ENCODE results near the gene FER1L5. TPM values are rescaled to one million over a fixed set of nuclear protein-coding genes. Genes with fewer than 3 reads are reported as not detected.

Gene FER1L5
- total and polyA plus RNA-seq, 2 donors (not counting 1 experiment from before 2014, with no cell fraction given): not detected

DNA sequence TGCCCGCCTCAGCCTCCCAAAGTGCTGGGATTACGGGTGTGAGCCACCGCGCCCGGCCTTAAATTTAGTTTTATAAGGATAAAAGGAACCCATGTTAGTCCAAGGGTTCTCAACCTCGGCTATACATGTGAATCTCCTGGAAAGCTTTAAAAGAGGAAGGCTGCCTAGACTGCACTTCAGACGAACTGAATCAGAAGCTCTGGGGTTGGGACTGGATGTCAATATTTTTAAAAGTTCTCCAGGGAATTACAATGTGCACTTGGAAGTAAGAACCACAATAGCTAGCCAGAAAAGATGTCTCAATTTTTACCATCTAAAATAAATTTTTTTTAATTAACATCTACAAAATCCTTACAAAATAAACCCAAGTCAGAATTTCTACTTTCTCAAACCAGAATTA, 87.2 kb downstream of the FER1L5 start:
- no peaks in the 10 kb centered on the region for H3K79me2 ChIP-seq (ENCODE audit: control insufficient read depth, insufficient read depth, low read length)
- H4K20me1 ChIP-seq (ENCODE audit: control insufficient read depth, insufficient read depth, low read length, poor library complexity, severe bottlenecking): no peaks in the 10 kb centered on the region
- H3K36me3 ChIP-seq (replicated peaks in 1 of 2; ENCODE audit: control extremely low read depth in 1 of 2, control insufficient read depth in 1 of 2, extremely low read depth in 1 of 2, insufficient read depth in 2 of 2, low read length in 1 of 2): peaks cover 0 to 49% of the 10 kb centered on the region in 2 experiments
- no peak overlapping the region for H3K27ac Mint-ChIP-seq
- no peak for ATAC-seq (ENCODE audit: low read depth)
- TF ChIP-seq EZH2 (IDR thresholded peaks at IDR 0.05; ENCODE audit: borderline replicate concordance, insufficient read depth, low read depth, low read length, poor library complexity, severe bottlenecking) (no peak), CTCF (IDR thresholded peaks at IDR 0.05) (no peak)
- DNase-seq: no peak
- no peaks in the 10 kb centered on the region for H3K9me3 ChIP-seq (ENCODE audit: control extremely low read depth in 1 of 3, control insufficient read depth in 2 of 3, insufficient read depth in 1 of 3, low read length in 2 of 3)
- H3K27ac ChIP-seq (ENCODE audit: low read length in 2 of 2): no peak overlapping the region
- ChIA-PET CTCF (no interaction called here), POLR2A (no interaction called here)
- H3K4me3 Mint-ChIP-seq: no peak overlapping the region
- H3K27me3 ChIP-seq (replicated peaks in 1 of 4; ENCODE audit: control extremely low read depth in 1 of 4, control insufficient read depth in 3 of 4, insufficient read depth in 4 of 4, low read length in 3 of 4): no peaks in the 10 kb centered on the region
- H3K9ac ChIP-seq (ENCODE audit: low read length): no peak overlapping the region
- no peaks in the 10 kb centered on the region for H3K27me3 Mint-ChIP-seq
- H3K9me3 Mint-ChIP-seq (ENCODE audit: insufficient read depth): no peaks in the 10 kb centered on the region
- no peak overlapping the region for H3K4me2 ChIP-seq (replicated peaks; ENCODE audit: low read depth, low read length, poor library complexity, severe bottlenecking)
- H3K4me1 Mint-ChIP-seq: no peaks in the 10 kb centered on the region
- no peaks in the 10 kb centered on the region for H3K4me1 ChIP-seq (ENCODE audit: control insufficient read depth in 2 of 2, insufficient read depth in 2 of 2, low read length in 2 of 2)
- H3K4me3 ChIP-seq (ENCODE audit: control extremely low read depth in 1 of 5, extremely low read depth in 1 of 5, insufficient read depth in 1 of 5, low read depth in 2 of 5, low read length in 4 of 5): no peak overlapping the region
- intact Hi-C loops (cut with micrococcal nuclease): no loop called here
- H2AFZ ChIP-seq (ENCODE audit: insufficient read depth, low read depth, low read length, poor library complexity, severe bottlenecking): no peak overlapping the region
- WGBS (ENCODE audit: insufficient coverage): 100% methylated on average over 5 of the region's 7 CpGs

- Histone ChIP-seq H3K9ac (ENCODE audit: low read length) (no peak overlapping the region), H3K27me3 (replicated peaks in 1 of 4; ENCODE audit: control extremely low read depth in 1 of 4, control insufficient read depth in 3 of 4, insufficient read depth in 4 of 4, low read length in 3 of 4) (no peaks in the 10 kb centered on the region), H3K27ac (ENCODE audit: low read length in 2 of 2) (no peak overlapping the region), H3K36me3 (replicated peaks in 1 of 2; ENCODE audit: control extremely low read depth in 1 of 2, control insufficient read depth in 1 of 2, extremely low read depth in 1 of 2, insufficient read depth in 2 of 2, low read length in 1 of 2) (peaks cover 0 to 54% of the 10 kb centered on the region in 2 experiments), H3K4me3 (ENCODE audit: control extremely low read depth in 1 of 5, extremely low read depth in 1 of 5, insufficient read depth in 1 of 5, low read depth in 2 of 5, low read length in 4 of 5) (no peak overlapping the region), H3K79me2 (ENCODE audit: control insufficient read depth, insufficient read depth, low read length) (no peaks in the 10 kb centered on the region), H3K4me1 (ENCODE audit: control insufficient read depth in 2 of 2, insufficient read depth in 2 of 2, low read length in 2 of 2) (no peaks in the 10 kb centered on the region), H4K20me1 (ENCODE audit: control insufficient read depth, insufficient read depth, low read length, poor library complexity, severe bottlenecking) (no peaks in the 10 kb centered on the region), H2AFZ (ENCODE audit: insufficient read depth, low read depth, low read length, poor library complexity, severe bottlenecking) (no peak overlapping the region), H3K9me3 (ENCODE audit: control extremely low read depth in 1 of 3, control insufficient read depth in 2 of 3, insufficient read depth in 1 of 3, low read length in 2 of 3) (no peaks in the 10 kb centered on the region), H3K4me2 (replicated peaks; ENCODE audit: low read depth, low read length, poor library complexity, severe bottlenecking) (no peak overlapping the region)
- POLR2A ChIA-PET: no interaction called here
- ATAC-seq (ENCODE audit: low read depth): no peak
- Mint-ChIP-seq H3K9me3 (ENCODE audit: insufficient read depth) (no peaks in the 10 kb centered on the region), H3K4me1 (no peaks in the 10 kb centered on the region), H3K4me3 (no peak overlapping the region), H3K27ac (no peak overlapping the region), H3K27me3 (no peaks in the 10 kb centered on the region)
- CTCF ChIA-PET: no interaction called here
- intact Hi-C loops (cut with micrococcal nuclease): no loop called here
- DNase-seq: no peak
- 100% methylated on average over 1 of the region's 2 CpGs for WGBS (ENCODE audit: insufficient coverage)
- TF ChIP-seq EZH2 (IDR thresholded peaks at IDR 0.05; ENCODE audit: borderline replicate concordance, insufficient read depth, low read depth, low read length, poor library complexity, severe bottlenecking) (no peak), CTCF (IDR thresholded peaks at IDR 0.05) (no peak)
Observed at GRCh38 chr2:96730212-96730611, 87.6 kb downstream of the FER1L5 start.
